GM12878 (cell line): ENCODE data around the gene IQGAP2. TPM values are rescaled to one million over a fixed set of nuclear protein-coding genes. Genes with fewer than 3 reads are reported as not detected.

Experiments used
- ATAC-seq: fragments of 200-7000 bp; cut with Tn5 transposase; 3 replicates; pipeline ENCODE4 v1.9.1; 2020; ENCODE audit warnings: mild to moderate bottlenecking, moderate library complexity
- BruUV-seq: library from RNA; stranded (reverse); fragments of 400-500 nt; replicated peaks from 2 replicates; lab custom pipeline; 2021; lab: Mats Ljungman, UMichigan
- CTCF ChIA-PET: fragments of 300-600 bp; sonication (Branson Sonifier 250); formaldehyde crosslinking; extraction: SDS; loops from one replicate; lab custom pipeline; 2021; ENCODE audit warnings: inconsistent platforms; lab: Yijun Ruan, JAX
- POLR2A ChIA-PET: fragments of 350-600 bp; formaldehyde crosslinking; extraction: SDS; loops from one replicate; lab custom pipeline; 2021; ENCODE audit warnings: inconsistent platforms; lab: Charles Lee
- RAD21 ChIA-PET: fragments of 300-600 bp; sonication (Branson Sonifier 250); formaldehyde crosslinking; loops from one replicate; lab custom pipeline; 2023; ENCODE audit warnings: antibody characterized with exemption; ENCODE audit not compliant: unreplicated experiment; lab: Charles Lee
- SMC1A ChIA-PET: fragments of 300-600 bp; sonication (Branson Sonifier 250); formaldehyde crosslinking; loops from one replicate; lab custom pipeline; 2023; ENCODE audit not compliant: unreplicated experiment, uncharacterized antibody; lab: Charles Lee
- DNase-seq: peaks from one replicate; pipeline ENCODE4 v3.0.0-alpha.2; 2011; ENCODE audit warnings: low read depth, low spot score
- FAIRE-seq: peaks from 3 replicates; lab custom pipeline; 2011; peaks lifted over from hg19 to GRCh38; lab: Jason Lieb, UNC
- H2AFZ ChIP-seq: 2 replicates; pipeline ENCODE4 v1.6.0; 2011; ENCODE audit warnings: low read depth, low read length, control low read depth; ENCODE audit not compliant: control insufficient read depth
- H3K27ac ChIP-seq: 2 replicates; pipeline ENCODE4 v1.5.1; 2011; ENCODE audit warnings: control low read depth; ENCODE audit not compliant: control insufficient read depth, insufficient read depth
- H3K27me3 ChIP-seq, 2 experiments: replicated peaks in 1 of 2; 2 replicates each; pipeline versions ENCODE4 v1.6.0 to v1.6.1; 2011; ENCODE audit warnings: low read length in 1 of 2; ENCODE audit not compliant: control insufficient read depth in 2 of 2, insufficient read depth in 2 of 2
- H3K36me3 ChIP-seq, 2 experiments: 2 replicates each; pipeline ENCODE4 v1.5.1; 2011; ENCODE audit warnings: low read length in 1 of 2; ENCODE audit not compliant: control insufficient read depth in 2 of 2, insufficient read depth in 2 of 2
- H3K4me1 ChIP-seq: 2 replicates; pipeline ENCODE4 v1.6.1; 2011; ENCODE audit warnings: mild to moderate bottlenecking, low read length, moderate library complexity, mixed read lengths; ENCODE audit not compliant: control insufficient read depth, insufficient read depth
- H3K4me2 ChIP-seq: 2 replicates; pipeline ENCODE4 v1.6.0; 2011; ENCODE audit warnings: control low read depth; ENCODE audit not compliant: control insufficient read depth, insufficient read depth
- H3K4me3 ChIP-seq: fragments of 200-600 bp; sonication (generic); 2 replicates; pipeline ENCODE4 v1.5.1; 2016
- H3K79me2 ChIP-seq: 2 replicates; pipeline ENCODE4 v1.6.0; 2011; ENCODE audit warnings: low read length; ENCODE audit not compliant: control insufficient read depth, insufficient read depth
- H3K9ac ChIP-seq: 2 replicates; pipeline ENCODE4 v1.8.0; 2011; ENCODE audit warnings: low read length, control low read depth, mixed read lengths; ENCODE audit not compliant: control insufficient read depth, insufficient read depth
- H3K9me3 ChIP-seq: replicated peaks from 3 replicates; pipeline ENCODE4 v1.5.1; 2011; ENCODE audit warnings: mild to moderate bottlenecking, low read length; ENCODE audit not compliant: control insufficient read depth, insufficient read depth
- H4K20me1 ChIP-seq: 2 replicates; pipeline ENCODE4 v1.6.0; 2011; ENCODE audit not compliant: control insufficient read depth, insufficient read depth
- ASH2L ChIP-seq: fragments of 300-600, 200-600 bp; sonication (generic); IDR thresholded peaks from 2 replicates; pipeline ENCODE4 v1.6.1; 2017; ENCODE audit warnings: low read depth, mild to moderate bottlenecking, borderline replicate concordance
- CBFB ChIP-seq: IDR thresholded peaks from 2 replicates; pipeline ENCODE4 v1.6.1; 2016; ENCODE audit warnings: antibody characterized with exemption, low read depth
- ESRRA ChIP-seq: IDR thresholded peaks from 2 replicates; pipeline ENCODE4 v1.6.1; 2012; ENCODE audit warnings: mild to moderate bottlenecking, low read length, improper control_type of control experiment
- JUND ChIP-seq: IDR thresholded peaks from 2 replicates; pipeline ENCODE4 v1.6.1; 2012; ENCODE audit warnings: low read depth, mild to moderate bottlenecking, low read length, improper control_type of control experiment, moderate library complexity
- KLF5 ChIP-seq: fragments of 450-650 bp; IDR thresholded peaks from 2 replicates; pipeline ENCODE4 v1.6.1; 2014; ENCODE audit warnings: mild to moderate bottlenecking; ENCODE audit not compliant: partially characterized antibody
- POLR2AphosphoS2 ChIP-seq: IDR thresholded peaks from 2 replicates; pipeline ENCODE4 v1.6.1; 2011; ENCODE audit warnings: low read depth, mild to moderate bottlenecking, low read length, improper control_type of control experiment, moderate library complexity
- RUNX3 ChIP-seq: IDR thresholded peaks from 2 replicates; pipeline ENCODE4 v1.6.1; 2012; ENCODE audit warnings: low read length, inconsistent platforms
- SIN3A ChIP-seq: IDR thresholded peaks from 2 replicates; pipeline ENCODE4 v1.6.1; 2012; ENCODE audit warnings: low read depth, low read length, improper control_type of control experiment
- TBL1XR1 ChIP-seq: IDR thresholded peaks from 2 replicates; pipeline ENCODE4 v1.6.1; 2012; ENCODE audit warnings: low read depth, low read length, improper control_type of control experiment
- TCF7 ChIP-seq: IDR thresholded peaks from 2 replicates; pipeline ENCODE4 v1.6.1; 2014; ENCODE audit warnings: antibody characterized with exemption, borderline replicate concordance
- USF1 ChIP-seq: IDR thresholded peaks from 2 replicates; pipeline ENCODE4 v1.6.1; 2011; ENCODE audit warnings: borderline replicate concordance, low read depth, mild to moderate bottlenecking, moderate library complexity, mixed read lengths, low read length; ENCODE audit not compliant: insufficient read depth; ENCODE audit errors: extremely low read length
- ZNF384 ChIP-seq: IDR thresholded peaks from 2 replicates; pipeline ENCODE4 v1.6.1; 2012; ENCODE audit warnings: low read depth, mild to moderate bottlenecking, low read length, improper control_type of control experiment, borderline replicate concordance
- WGBS: methylation state at CpG from one replicate; pipeline ENCODE4 v1.1.6; 2016; ENCODE audit warnings: low lambda C conversion rate; ENCODE audit not compliant: insufficient replicate concordance, insufficient coverage; ENCODE audit errors: missing lambda C conversion rate; 5-methylcytosine and 5-hydroxymethylcytosine counted together
- in situ Hi-C: fragments of 300-500 bp; cut with MboI; formaldehyde crosslinking; loops from 9 replicates; pipeline ENCODE4 v1.14.3; 2018; ENCODE audit warnings: mixed read lengths
- intact Hi-C: fragments of 100-400 bp; cut with micrococcal nuclease; formaldehyde crosslinking; loops from one replicate; pipeline ENCODE4 v1.14.2; 2022; ENCODE audit not compliant: unreplicated experiment
- polyA plus RNA-seq, 11 experiments: library from polyadenylated mRNA; depleted of rRNA in 4 of 11; unstranded in 6 of 11; stranded (reverse) in 5 of 11; fragments of >200 nt; fragmentation: Nextera tagmentation in 4 of 11; fragmentation: Illumina TruSeq in 1 of 11; extraction: Ambion mirVana in 4 of 11; extraction: Trizol in 1 of 11; gene quantifications; 1 replicate in 1 of 11; 2 replicates in 10 of 11; pipeline versions ENCODE4 v1.2.1 to v1.2.3, GENCODE V29; 2011 to 2016; ENCODE audit warnings: inconsistent platforms in 2 of 11, missing spikeins in 2 of 11, low read depth in 1 of 11
- total RNA-seq, 4 experiments: library from RNA; depleted of rRNA in 3 of 4; stranded (reverse); fragments of >200 nt in 3 of 4; fragmentation: Illumina TruSeq in 1 of 4; extraction: Trizol in 1 of 4; gene quantifications; 2 replicates each; pipeline versions ENCODE4 v1.2.1 to v1.2.3, GENCODE V29; 2013 to 2021

Gene IQGAP2
- total and polyA plus RNA-seq, 10 of the 15 experiments (the other 5 are each of a cell fraction or from before 2014, with no cell fraction given), result 14.5 to 41.4 (median 21.8) TPM

- Histone ChIP-seq H3K27ac (no peak overlapping the region), H4K20me1 (no peaks in the 10 kb centered on the region), H3K4me1 (peaks cover 14% of the 10 kb centered on the region; the same call in 1 of the 2 replicates), H3K79me2 (no peaks in the 10 kb centered on the region), H3K36me3 (no peaks in the 10 kb centered on the region), H3K27me3 (no peaks in the 10 kb centered on the region), H3K4me2 (no peak overlapping the region), H3K4me3 (no peak overlapping the region), H2AFZ (no peak overlapping the region), H3K9ac (no peak overlapping the region), H3K9me3 (no peaks in the 10 kb centered on the region)
- ChIA-PET POLR2A (interaction anchor here (0.9 to 1.2 kb wide), 2 partner anchors 38 to 177 kb away, joined by 3 to 7 read pairs; no protein-coding TSS in a partner anchor), RAD21 (interaction anchor here (1.0 to 5.4 kb wide), 9 partner anchors 9 to 230 kb away, joined by 3 to 127 read pairs (median 12); partner anchors contain the start of gene IQGAP2), SMC1A (interaction anchor here (0.8 to 4.8 kb wide), 11 partner anchors 10 to 325 kb away, joined by 3 to 81 read pairs (median 28); partner anchors contain the start of gene IQGAP2), CTCF (interaction anchor here (0.7 to 4.5 kb wide), 12 partner anchors 9 to 846 kb away, joined by 3 to 94 read pairs (median 10); partner anchors contain the start of gene IQGAP2)
- no peak for ATAC-seq
- in situ Hi-C loops (no loop called here), intact Hi-C loops (loop anchor here (10.0 kb wide), 2 partner anchors 246 to 506 kb away; no protein-coding TSS in a partner anchor)
- TF ChIP-seq JUND, result no peak
- no peak for TF ChIP-seq POLR2AphosphoS2
- no peak for FAIRE-seq
- BruUV-seq, result no TSS peak
- 79% methylated on average over 3 of the region's 3 CpGs for WGBS
- DNase-seq, result no peak
Observed at GRCh38 chr5:76580981-76581380, 177.9 kb downstream of the IQGAP2 start.

GRCh38 chr5:76582230-76583162 is 179.4 kb downstream of the IQGAP2 start:
- no peak overlapping the region for H3K9ac ChIP-seq
- no peaks in the 10 kb centered on the region for H4K20me1 ChIP-seq
- peak overlapping the region; percentile 46 for H3K4me2 ChIP-seq
- BruUV-seq, result no TSS peak
- peak overlapping the region; percentile 20; the same call in 1 of the 2 replicates for H2AFZ ChIP-seq
- in situ Hi-C loops, result no loop called here
- no peaks in the 10 kb centered on the region for H3K79me2 ChIP-seq
- peaks cover 14% of the 10 kb centered on the region; the same call in 1 of the 2 replicates for H3K4me1 ChIP-seq
- peak; percentile 79 for DNase-seq
- POLR2A ChIA-PET, result interaction anchor here (0.7 to 2.6 kb wide), 6 partner anchors 27 to 180 kb away, joined by 3 to 25 read pairs (median 5); partner anchors contain the start of gene IQGAP2
- no peaks in the 10 kb centered on the region for H3K27me3 ChIP-seq
- ATAC-seq, result peak; percentile 98
- H3K27ac ChIP-seq, result peak overlapping the region; percentile 66
- peak; percentile 89 for FAIRE-seq
- CTCF ChIA-PET, result interaction anchor here (0.6 to 4.5 kb wide), 61 partner anchors 9 to 1055 kb away, joined by 3 to 94 read pairs (median 4); partner anchors contain the start of gene IQGAP2
- H3K4me3 ChIP-seq, result no peak overlapping the region
- RAD21 ChIA-PET, result interaction anchor here (0.6 to 5.4 kb wide), 48 partner anchors 9 to 1345 kb away, joined by 3 to 127 read pairs (median 4); partner anchors contain the start of gene IQGAP2
- 33% methylated on average over 6 of the region's 6 CpGs for WGBS
- intact Hi-C loops, result loop anchor here (2.0 to 10.0 kb wide), 3 partner anchors 180 to 508 kb away; partner anchors contain the start of gene IQGAP2
- H3K36me3 ChIP-seq, result no peaks in the 10 kb centered on the region
- SMC1A ChIA-PET, result interaction anchor here (0.6 to 4.8 kb wide), 49 partner anchors 10 to 1344 kb away, joined by 3 to 81 read pairs (median 4); partner anchors contain the start of gene IQGAP2
- H3K9me3 ChIP-seq, result no peaks in the 10 kb centered on the region
- TF ChIP-seq TBL1XR1, result no peak
- TF ChIP-seq TCF7, result no peak
- no peak for TF ChIP-seq ASH2L
- no peak for TF ChIP-seq USF1
- TF ChIP-seq ZNF384, result no peak
- no peak for TF ChIP-seq ESRRA
- TF ChIP-seq KLF5, result no peak
- TF ChIP-seq SIN3A, result no peak
- TF ChIP-seq CBFB, result peak; percentile 76
- peak; percentile 94 for TF ChIP-seq RUNX3
